ENCODE measurements around the gene NFATC3. TPM values are rescaled to one million over a fixed set of nuclear protein-coding genes. Genes with fewer than 3 reads are reported as not detected.
"Not testable (repeated sequence)": the region's sequence is repeated elsewhere in the genome, so short reads cannot be mapped to it uniquely, and the experiment has no call there.

NFATC3 gene
- total RNA-seq, 4 donors from 2014 or later, result 27.5 to 107 (median 41.6) TPM

DNA sequence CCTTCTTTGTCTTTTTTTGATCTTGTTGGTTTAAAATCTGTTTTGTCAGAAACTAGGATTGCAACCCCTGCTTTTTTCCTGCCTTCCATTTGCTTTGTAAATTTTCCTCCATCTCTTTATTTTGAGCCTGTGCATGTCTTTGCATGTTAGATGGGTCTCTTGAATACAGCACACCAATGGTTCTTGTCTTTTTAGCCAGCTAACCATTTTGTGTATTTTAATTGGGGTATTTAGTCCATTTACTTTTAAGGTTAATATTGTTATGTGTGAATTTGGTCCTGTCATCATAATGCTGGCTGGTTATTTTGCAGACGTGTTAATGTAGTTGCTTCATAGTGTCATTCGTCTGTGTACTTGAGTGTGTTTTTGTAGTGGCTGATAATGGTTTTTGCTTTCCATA lies 26.2 kb downstream of the NFATC3 start:
- no peak overlapping the region for H3K27ac ChIP-seq
- no peak for DNase-seq
- H3K4me3 ChIP-seq, result no peak overlapping the region
- no peaks in the 10 kb centered on the region for H3K27me3 ChIP-seq
- peaks cover 0 to 14% of the 10 kb centered on the region in 2 donors for H3K9me3 ChIP-seq
- TF ChIP-seq POLR2AphosphoS5 (IDR thresholded peaks at IDR 0.05), result no peak
- TF ChIP-seq POLR2A (IDR thresholded peaks at IDR 0.05), result no peak
- TF ChIP-seq EP300 (IDR thresholded peaks at IDR 0.05; ENCODE audit: low read depth), result no peak
- TF ChIP-seq, protein P1, sequence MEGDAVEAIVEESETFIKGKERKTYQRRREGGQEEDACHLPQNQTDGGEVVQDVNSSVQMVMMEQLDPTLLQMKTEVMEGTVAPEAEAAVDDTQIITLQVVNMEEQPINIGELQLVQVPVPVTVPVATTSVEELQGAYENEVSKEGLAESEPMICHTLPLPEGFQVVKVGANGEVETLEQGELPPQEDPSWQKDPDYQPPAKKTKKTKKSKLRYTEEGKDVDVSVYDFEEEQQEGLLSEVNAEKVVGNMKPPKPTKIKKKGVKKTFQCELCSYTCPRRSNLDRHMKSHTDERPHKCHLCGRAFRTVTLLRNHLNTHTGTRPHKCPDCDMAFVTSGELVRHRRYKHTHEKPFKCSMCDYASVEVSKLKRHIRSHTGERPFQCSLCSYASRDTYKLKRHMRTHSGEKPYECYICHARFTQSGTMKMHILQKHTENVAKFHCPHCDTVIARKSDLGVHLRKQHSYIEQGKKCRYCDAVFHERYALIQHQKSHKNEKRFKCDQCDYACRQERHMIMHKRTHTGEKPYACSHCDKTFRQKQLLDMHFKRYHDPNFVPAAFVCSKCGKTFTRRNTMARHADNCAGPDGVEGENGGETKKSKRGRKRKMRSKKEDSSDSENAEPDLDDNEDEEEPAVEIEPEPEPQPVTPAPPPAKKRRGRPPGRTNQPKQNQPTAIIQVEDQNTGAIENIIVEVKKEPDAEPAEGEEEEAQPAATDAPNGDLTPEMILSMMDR (IDR thresholded peaks at IDR 0.05), result no peak
- intact Hi-C loops (cut with DNase I; ENCODE audit: low total_unique reads), result no loop called here
- in situ Hi-C loops (cut with MboI; ENCODE audit: low pct_ligation_motif_present in 1 of 4, low pct_unique_long_range_greater_than_20kb in 1 of 4, low sequenced_read_pairs in 3 of 4), result no loop called here
- H3K4me1 ChIP-seq, result peaks cover 0 to 26% (median 5%) of the 10 kb centered on the region in 4 donors
- WGBS, 2 donors (ENCODE audit: low coverage in 1 of 2), result 93% methylated on average over 2 of the region's 2 CpGs; no CpG with 5 or more reads in 1 of the 2 donors
- H3K36me3 ChIP-seq, result no peaks in the 10 kb centered on the region

GRCh38 chr16:68113059-68113761 lies 28.0 kb downstream of the NFATC3 start:
- Histone ChIP-seq H3K4me1 (peaks cover 0 to 21% (median 0%) of the 10 kb centered on the region in 4 donors), H3K27ac (no peak overlapping the region), H3K9me3 (peaks cover 0 to 11% of the 10 kb centered on the region in 2 donors), H3K36me3 (no peaks in the 10 kb centered on the region), H3K4me3 (no peak overlapping the region), H3K27me3 (no peaks in the 10 kb centered on the region)
- no peak for DNase-seq
- in situ Hi-C loops (cut with MboI; ENCODE audit: low pct_ligation_motif_present in 1 of 4, low pct_unique_long_range_greater_than_20kb in 1 of 4, low sequenced_read_pairs in 3 of 4) (no loop called here), intact Hi-C loops (cut with DNase I; ENCODE audit: low total_unique reads) (no loop called here)
- TF ChIP-seq, protein P1 (IDR thresholded peaks at IDR 0.05), result no peak
- no peak for TF ChIP-seq POLR2AphosphoS5 (IDR thresholded peaks at IDR 0.05)
- TF ChIP-seq POLR2A (IDR thresholded peaks at IDR 0.05), result no peak
- TF ChIP-seq EP300 (IDR thresholded peaks at IDR 0.05; ENCODE audit: low read depth), result no peak
- 85% methylated on average over 5 of the region's 5 CpGs; no CpG with 5 or more reads in 1 of the 2 donors for WGBS, 2 donors (ENCODE audit: low coverage in 1 of 2)

DNA sequence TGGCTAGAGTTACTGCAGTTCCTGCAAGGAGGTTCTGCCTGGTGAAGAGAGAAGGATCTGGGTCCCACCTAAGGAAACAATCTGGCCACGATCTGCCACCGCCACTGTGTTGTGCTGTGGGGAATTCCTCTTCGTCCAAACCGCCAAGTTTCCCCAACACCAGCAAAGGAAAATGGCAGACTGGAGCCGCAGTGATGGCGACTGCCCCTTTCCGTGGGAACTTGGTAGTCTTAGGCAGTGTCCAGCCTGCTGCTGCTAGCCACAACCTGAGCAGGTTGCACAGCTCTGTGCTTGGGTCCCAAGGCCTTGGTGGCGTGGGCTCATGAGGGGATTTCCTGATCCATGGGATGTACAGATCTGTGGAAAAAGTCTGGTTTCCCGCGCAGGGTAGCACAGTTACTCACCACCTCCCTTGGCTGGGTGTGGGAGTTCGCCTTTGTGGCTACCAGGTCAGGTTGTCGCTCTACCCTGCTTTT lies 28.6 kb downstream of the NFATC3 start:
- H3K4me1 ChIP-seq, result peaks cover 0 to 21% (median 0%) of the 10 kb centered on the region in 4 donors
- DNase-seq, result no peak
- 97% methylated on average over 12 of the region's 12 CpGs; no CpG with 5 or more reads in 1 of the 2 donors for WGBS, 2 donors (ENCODE audit: low coverage in 1 of 2)
- no peak overlapping the region for H3K27ac ChIP-seq
- H3K9me3 ChIP-seq, result peaks cover 0 to 7% of the 10 kb centered on the region in 2 donors
- H3K4me3 ChIP-seq, result no peak overlapping the region
- TF ChIP-seq POLR2A (IDR thresholded peaks at IDR 0.05), result no peak
- no peak for TF ChIP-seq POLR2AphosphoS5 (IDR thresholded peaks at IDR 0.05)
- no peaks in the 10 kb centered on the region for H3K27me3 ChIP-seq
- in situ Hi-C loops (cut with MboI; ENCODE audit: low pct_ligation_motif_present in 1 of 4, low pct_unique_long_range_greater_than_20kb in 1 of 4, low sequenced_read_pairs in 3 of 4) (no loop called here), intact Hi-C loops (cut with DNase I; ENCODE audit: low total_unique reads) (no loop called here)
- no peaks in the 10 kb centered on the region for H3K36me3 ChIP-seq

DNA sequence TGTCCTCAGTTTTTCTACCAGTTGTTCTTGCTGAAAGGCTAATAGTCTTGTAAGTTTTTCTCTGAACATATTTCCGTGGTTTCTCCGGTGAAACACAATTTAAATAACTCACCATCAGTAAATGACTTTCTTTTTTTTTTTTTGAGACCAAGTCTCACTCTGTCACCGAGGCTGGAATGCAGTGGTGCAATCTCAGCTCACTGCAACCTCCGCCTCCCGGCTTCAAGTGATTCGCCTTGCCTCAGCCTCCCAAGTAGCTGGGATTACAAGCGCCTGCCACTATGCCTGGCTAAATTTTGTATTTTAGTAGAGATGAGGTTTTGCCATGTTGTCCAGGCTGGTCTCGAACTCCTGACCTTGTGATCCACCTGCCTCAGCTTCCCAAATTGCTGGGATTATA lies 29.8 kb downstream of the NFATC3 start:
- H3K4me1 ChIP-seq, result peaks cover 0 to 21% (median 0%) of the 10 kb centered on the region in 4 donors
- H3K4me3 ChIP-seq; H3K9me3 ChIP-seq; intact Hi-C loops (cut with DNase I; ENCODE audit: low total_unique reads); H3K27me3 ChIP-seq; DNase-seq; H3K36me3 ChIP-seq; in situ Hi-C loops (cut with MboI; ENCODE audit: low pct_ligation_motif_present in 1 of 4, low pct_unique_long_range_greater_than_20kb in 1 of 4, low sequenced_read_pairs in 3 of 4); H3K27ac ChIP-seq: not testable (repeated sequence)
- WGBS, 2 donors (ENCODE audit: low coverage in 1 of 2), result 90 to 100% methylated on average over 3 to 8 of the region's 8 CpGs

DNA sequence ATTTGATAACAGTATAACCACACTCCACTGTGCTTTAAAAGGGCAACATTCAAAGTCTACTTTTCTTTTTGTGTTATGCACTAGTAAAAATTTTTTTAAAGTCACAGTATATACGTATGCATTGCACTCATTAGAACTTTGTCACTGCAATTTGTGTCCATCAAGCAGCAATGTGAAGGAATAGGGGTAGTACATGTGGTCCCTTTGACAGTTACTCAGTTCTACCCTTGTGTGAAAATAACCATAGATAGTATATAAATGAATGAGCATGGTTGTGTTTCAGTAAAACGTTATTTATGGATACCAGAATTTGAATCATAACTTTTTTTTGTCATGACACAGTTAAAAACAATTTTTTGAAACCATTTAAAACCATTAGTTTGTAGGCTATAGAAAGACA lies 30.7 kb downstream of the NFATC3 start:
- Histone ChIP-seq H3K27me3 (no peaks in the 10 kb centered on the region), H3K27ac (no peak overlapping the region), H3K36me3 (no peaks in the 10 kb centered on the region), H3K4me1 (peaks cover 0 to 21% (median 0%) of the 10 kb centered on the region in 4 donors), H3K9me3 (peaks cover 0 to 2% of the 10 kb centered on the region in 2 donors), H3K4me3 (no peak overlapping the region)
- no peak for DNase-seq
- WGBS, 2 donors (ENCODE audit: low coverage in 1 of 2), result 51 to 74% methylated on average over 2 of the region's 2 CpGs
- TF ChIP-seq, protein P1 (IDR thresholded peaks at IDR 0.05), result no peak
- TF ChIP-seq EP300 (IDR thresholded peaks at IDR 0.05; ENCODE audit: low read depth) (no peak), POLR2AphosphoS5 (IDR thresholded peaks at IDR 0.05) (no peak), POLR2A (IDR thresholded peaks at IDR 0.05) (no peak)
- in situ Hi-C loops (cut with MboI; ENCODE audit: low pct_ligation_motif_present in 1 of 4, low pct_unique_long_range_greater_than_20kb in 1 of 4, low sequenced_read_pairs in 3 of 4) (no loop called here), intact Hi-C loops (cut with DNase I; ENCODE audit: low total_unique reads) (no loop called here)
